GM21381 (cell line): ENCODE results near the gene SPINT3.

Experiments used
- ATAC-seq: cut with Tn5 transposase; IDR thresholded peaks from one replicate; pipeline ENCODE4 v1.9.1; 2021; ENCODE audit warnings: mild to moderate bottlenecking, moderate library complexity; ENCODE audit not compliant: unreplicated experiment

SPINT3 gene, protein sequence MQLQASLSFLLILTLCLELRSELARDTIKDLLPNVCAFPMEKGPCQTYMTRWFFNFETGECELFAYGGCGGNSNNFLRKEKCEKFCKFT

DNA sequence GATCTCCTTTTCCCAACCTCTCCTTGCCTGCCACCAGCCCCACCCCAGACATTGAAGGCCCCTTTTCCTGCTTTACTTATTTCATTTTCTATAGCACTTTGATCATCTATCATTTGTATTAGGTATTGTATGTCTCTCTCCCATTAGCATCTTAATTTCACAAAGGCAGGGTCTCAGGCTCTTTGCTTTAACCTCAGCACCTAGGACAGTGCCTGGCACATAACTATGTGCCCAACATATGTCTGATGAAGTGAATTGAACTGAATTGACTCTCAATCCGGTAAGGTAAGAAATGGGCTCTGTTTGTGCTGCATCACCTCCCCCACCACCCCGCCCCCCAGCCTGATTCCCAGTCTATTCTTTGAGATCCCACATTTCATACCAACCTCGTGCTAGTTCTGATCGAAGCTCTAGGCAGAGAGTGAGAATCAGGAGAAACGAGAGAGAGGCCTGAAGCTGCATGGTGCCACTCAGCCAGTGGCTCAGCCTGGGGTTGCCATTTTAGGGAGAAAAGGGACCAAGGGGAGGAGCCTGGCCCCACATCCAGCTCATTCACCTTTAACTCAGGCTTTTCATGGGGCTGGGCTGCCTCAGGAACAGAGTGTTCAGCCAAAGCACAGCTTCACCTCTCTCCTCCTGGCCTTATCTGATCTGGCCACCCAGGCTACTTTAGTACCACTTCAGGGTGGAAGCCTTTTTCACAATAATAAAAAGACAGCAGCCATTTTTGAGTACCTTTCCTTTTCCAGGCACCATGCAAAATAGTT is at the start of gene SPINT3:
TSS of gene SPINT3 (minus strand) at position 476 of the 767 bp plus-strand sequence. CDS start at position 462, 14 bp downstream.
- ATAC-seq: no peak

DNA sequence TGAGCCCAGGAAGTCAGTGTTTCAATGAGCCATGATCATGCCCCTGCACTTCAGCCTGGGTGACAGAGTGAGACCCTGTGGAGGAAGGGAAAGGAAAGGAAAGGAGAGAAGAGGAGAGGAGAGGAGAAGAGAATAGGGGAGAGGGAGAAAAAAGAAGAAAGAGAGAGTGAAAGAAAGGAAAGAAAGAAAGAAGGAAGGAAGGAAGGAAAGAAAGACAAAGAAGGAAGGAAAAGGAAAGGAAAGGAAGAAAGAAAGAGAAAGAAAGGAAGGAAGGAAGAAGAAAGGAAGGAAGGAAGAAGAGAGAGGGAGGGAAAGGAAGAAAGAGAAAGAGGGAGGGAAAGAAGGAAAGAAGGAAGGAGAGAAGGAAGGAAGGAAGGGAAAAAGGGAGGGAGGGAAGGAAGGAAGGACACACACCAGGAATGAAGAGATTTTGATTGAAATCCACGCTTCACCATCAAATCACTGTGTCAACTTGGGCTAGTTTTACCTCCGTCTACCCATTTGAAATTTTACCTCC is 49.4 kb upstream of the SPINT3 start:
- no peak for ATAC-seq

DNA sequence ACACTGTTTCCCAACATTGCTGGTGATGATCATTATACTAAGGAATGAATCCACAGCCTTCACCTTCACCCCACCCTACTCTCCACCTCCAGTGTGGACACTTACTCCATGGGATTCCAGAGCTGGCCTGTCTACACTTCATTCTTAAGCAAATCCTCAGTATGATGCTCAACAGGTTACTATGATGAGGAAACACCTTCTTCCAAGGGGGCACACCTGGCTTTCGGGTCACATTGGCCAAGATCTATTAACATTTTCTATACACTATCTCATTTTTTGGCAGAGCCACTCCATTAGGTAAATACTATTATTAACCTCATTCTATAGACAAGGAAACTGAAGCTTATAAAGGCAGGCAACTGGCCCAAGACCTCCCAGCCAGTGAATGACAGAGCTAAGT is 39.8 kb upstream of the SPINT3 start:
- no peak for ATAC-seq

DNA sequence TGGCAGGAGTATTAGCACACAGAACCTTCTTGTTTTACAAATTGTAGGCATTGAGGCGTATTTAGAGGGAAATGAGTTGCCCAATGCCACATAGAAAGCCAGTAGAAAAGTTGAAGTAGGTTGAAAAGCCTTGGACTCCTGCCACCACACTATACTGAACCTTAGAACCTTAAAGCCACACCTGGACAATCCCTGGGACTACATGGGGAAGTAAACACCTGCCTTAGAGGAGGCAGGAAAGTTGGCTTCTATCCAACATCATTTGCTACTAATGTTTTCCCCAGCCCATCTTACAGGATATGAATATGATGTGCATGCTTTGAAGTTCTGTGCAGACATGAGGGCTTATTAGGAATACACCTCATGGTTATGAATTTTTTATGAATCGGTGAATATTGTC is 37.0 kb upstream of the SPINT3 start:
- no peak for ATAC-seq

DNA sequence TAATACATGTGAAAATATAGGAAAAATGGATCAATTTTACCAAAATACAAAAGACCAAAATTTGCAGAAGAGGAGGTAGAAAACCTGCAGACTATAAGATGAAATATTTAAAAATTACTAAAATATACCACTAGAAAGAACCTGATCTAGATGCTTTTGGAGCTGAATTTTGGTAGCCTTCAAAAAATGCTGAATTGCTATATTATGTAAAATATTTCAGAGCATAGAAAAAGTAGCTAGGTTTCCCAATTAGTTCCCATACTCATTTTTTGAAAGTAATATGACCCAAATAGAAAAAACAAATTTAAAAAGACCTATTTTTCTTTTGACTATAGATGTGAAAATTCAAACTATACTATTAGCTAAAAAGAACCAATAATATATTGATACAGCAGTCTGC is 35.3 kb upstream of the SPINT3 start:
- ATAC-seq: no peak

DNA sequence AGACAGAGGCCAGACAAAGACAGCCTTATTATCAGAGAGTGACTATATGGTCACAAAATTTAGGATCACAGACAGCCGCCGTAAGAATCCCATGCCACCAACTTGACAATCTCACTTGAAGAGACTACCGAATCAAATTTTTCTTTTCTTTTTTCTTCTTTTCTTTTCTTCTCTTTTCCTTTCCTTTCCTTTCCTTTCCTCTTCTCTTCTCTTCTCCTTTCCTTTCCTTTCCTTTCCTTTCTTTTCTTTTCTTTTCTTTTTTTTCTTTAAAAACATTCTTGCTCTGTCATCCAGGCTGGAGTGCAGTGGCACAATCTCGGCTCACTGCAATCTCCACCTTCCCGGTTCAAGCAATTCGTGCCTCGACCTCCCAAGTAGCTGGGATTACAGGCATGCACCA is 33.0 kb upstream of the SPINT3 start:
- ATAC-seq: no peak

DNA sequence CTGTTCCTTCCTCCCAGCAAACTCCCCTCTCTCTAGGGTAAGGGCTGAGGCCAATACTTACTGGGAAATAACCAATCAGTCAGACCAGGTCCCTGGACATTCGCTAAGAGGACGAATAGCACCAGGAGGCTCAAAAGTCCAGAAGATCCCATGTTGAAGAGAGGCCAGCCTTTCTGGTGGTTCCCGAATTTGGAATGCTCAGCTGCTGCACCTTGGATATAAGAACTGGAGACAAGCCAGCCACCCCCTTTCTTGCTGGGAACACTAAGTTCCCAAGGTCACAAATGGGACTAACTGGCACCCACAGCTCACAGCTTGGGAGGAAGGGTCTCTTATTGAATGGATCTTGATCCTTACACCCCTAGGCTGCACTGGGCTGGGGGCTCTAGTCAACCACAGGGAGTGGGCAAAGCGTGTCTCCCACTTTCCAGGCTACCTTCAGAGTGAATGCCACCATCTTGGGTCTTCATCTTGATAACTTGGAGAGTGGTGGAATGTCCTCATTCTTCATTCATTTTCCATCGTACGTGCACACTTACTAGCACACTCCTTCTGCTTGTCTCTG is 31.9 kb upstream of the SPINT3 start, which contains the start of gene EPPIN:
TSS of gene EPPIN (minus strand) at position 196 of the 565 bp plus-strand sequence. CDS start at position 152, 44 bp downstream.
- ATAC-seq: no peak

DNA sequence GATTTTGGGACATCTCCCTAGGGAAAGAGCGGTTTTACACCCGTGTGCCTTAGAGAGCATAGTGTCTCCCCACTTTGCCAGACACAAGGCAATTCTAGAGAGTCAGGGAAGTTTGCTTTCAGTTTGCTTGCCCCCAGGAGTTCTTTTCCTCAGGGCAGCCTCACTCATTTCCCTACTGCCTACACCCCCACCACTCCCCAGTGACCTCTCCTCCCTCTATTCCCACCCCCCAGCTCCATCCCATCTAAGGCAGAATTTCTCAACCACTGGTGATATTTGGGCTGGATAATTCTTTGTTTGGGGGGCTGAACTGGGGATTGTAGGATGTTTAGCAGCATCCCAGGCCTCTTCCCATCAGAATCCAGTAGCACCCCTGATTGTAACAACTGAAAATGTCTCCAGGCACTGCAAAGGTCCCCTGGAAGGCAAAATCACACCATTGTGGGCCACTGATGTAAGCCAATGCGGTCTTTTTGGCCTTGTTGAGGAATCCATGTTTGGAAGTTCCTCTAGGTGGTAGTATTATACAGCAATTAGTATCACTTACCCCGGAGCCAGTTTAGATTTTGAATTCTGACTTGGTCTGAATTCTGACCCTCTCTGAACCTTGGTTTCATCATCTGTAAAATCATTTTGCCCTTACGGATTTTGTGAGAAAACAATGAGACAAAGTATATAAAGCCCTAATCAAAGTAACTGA is 30.5 kb upstream of the SPINT3 start:
- no peak for ATAC-seq

DNA sequence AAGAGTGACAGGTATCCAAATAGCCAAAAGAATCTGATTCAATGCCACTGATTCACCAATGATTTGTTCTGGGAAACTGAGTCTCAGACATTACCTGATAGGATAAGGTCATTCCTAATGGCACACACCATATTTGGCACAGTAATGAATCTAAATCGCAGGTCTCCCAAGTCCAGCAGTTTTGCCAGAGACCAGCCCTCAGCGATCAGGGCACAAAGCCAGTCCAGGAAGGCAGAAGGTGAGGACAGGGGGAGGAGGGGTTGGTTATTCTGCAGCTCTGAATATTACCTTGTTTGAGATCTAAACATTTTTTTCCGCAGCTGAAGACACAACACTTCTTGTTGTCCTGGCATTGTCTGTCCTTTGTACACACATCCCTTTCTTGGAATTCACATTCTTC is 29.9 kb upstream of the SPINT3 start:
- no peak for ATAC-seq

DNA sequence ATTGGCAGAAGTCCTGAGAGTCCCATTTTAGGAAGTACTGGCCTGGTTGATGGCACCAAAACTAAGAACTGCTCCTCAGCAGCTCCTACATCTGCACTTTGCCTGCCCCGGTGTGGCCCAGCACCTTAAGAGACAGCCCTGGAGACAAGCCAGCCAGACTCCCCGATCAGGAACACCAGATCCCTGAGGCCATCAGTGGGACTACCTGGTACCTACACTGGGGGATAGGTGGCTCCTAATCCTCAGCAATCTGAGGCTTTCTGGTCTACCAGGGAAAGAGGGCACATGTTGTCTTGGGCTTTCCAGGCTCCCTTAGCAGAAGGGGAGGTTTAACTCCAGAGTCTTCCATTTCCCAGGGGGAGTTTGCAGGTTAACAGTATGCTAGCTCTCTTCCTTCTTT is 24.0 kb upstream of the SPINT3 start, which contains the start of gene WFDC6:
TSS of gene WFDC6 (minus strand) at position 101 of the 400 bp plus-strand sequence. CDS start at position 26, 75 bp downstream.
- ATAC-seq: no peak

DNA sequence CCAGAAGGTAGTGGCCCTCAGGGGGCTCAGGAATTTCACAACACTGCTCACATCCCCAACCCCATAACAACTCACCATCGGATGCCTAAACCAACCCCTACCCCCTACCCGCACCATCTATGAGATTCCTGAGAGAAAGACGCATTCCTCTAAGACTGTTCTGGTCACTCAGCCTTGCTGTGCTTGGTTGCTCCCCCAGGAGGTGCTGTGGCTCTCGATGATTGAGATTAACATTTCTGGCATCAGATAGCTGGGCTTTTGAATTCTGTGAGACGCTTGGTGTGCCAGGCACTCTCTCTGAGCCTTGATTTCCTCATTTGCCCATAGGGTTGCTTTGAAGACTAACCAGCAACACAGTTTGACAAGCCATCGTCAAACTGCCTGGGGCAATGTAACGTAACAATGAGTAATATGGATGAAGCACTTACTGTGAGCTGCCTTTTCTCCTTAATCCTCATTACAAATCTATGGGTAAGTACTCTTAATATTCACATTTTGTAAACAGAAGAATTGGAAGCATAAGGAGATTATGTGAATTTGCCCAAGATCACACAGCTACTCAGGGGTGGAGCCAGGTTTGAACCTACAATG is 22.9 kb upstream of the SPINT3 start:
- no peak for ATAC-seq

DNA sequence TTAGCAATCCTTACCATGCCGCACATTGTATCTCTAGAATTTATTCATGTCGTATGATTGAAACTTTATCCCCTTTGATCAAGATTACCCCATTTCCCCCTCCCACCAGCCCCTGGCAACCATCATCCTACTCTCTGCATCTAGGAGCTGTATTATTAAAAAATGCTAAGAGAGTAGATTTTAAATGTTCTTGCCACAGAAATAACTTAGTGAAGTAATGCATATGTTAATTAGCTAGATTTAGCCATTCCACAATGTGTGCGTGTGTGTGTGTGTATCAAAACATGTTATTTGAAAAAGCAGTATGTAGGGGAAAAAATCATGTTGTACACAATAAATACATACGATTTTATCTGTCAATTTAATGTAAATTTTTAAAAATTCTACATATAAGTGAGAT is 11.9 kb upstream of the SPINT3 start:
- no peak for ATAC-seq

DNA sequence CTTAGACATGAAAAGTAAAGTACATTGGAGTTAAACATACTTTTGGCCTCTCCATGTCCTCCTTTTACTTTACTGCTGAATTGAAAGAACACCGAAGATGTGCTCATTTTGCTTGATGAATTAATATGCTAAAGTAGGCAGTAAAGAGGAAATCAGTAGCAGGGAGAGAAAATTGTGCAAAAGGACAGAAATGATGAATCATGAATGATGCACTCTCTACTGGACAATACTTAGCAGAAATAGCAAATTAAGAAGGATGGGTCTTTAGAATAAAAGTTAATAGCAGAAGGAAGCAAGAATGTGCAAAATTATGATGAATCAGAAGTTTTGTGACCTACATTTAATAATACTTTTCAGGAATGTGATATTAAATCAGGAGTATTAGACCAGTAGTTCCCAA is 8.4 kb upstream of the SPINT3 start:
- ATAC-seq: no peak

DNA sequence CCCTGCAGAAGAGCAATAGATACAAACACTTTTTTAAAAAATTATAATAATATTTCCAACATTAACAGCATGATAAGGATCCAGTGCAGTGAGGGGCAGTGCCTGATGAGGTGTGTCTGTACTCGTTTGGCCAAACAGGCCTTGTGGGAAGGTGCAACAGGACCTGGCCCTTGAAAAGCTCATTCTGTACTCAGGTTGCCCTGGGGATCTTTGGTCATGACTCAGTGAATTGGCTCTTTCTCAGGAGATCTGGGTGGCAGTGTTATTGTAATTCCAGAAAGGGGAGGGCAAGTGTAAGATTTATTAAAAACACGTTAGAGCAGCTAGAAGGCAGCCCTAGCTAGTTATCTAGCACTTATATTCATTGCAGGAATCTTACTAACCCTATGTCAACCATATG is 2.9 kb upstream of the SPINT3 start:
- ATAC-seq: no peak

DNA sequence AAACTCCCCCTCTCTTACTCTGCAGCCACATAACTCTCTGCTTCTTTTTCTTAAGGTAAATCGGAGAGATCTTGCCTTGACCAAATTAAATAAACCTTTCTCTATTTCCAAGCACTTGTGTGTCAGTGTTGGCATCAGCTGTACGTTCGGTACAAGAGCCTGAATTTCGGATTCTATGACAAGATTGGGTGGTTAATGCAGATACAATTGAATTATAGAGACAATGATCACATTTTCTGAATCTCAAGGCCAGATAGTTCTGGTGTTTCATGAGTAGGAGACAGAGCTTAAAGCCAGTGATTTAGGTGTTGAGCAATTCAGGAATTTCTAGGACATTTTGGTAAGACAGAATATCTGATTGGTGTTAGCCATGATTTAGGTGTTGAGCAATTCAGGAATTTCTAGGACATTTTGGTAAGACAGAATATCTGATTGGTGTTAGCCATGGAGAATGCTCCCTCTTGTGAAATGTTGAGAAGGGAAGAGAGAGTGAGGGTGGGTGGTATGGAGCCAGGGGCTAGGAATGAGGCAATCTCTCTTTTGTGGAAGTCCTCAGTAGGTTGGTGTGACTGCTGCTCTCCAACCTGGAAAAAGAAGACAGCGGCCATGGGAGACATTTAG is 5.1 kb downstream of the SPINT3 start:
- no peak for ATAC-seq

DNA sequence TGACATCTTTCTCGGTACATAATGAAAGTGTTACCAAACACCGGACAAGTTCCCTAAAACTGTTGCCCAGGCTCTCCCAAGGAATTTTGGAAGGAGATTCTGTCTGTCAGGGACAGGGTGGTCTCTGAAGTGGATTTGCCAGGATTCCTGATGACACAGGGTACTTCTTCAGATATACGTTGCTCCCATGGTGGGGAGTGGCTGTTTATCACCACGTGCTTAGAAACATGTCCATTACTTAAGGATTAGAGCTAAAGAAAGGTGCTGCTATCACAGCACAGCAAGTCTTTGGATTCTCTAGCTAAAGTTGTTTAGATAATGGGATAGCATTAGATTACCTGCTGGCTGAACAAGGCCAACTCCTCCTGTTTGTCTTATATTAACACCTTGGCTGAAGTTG is 6.3 kb downstream of the SPINT3 start:
- ATAC-seq: no peak

DNA sequence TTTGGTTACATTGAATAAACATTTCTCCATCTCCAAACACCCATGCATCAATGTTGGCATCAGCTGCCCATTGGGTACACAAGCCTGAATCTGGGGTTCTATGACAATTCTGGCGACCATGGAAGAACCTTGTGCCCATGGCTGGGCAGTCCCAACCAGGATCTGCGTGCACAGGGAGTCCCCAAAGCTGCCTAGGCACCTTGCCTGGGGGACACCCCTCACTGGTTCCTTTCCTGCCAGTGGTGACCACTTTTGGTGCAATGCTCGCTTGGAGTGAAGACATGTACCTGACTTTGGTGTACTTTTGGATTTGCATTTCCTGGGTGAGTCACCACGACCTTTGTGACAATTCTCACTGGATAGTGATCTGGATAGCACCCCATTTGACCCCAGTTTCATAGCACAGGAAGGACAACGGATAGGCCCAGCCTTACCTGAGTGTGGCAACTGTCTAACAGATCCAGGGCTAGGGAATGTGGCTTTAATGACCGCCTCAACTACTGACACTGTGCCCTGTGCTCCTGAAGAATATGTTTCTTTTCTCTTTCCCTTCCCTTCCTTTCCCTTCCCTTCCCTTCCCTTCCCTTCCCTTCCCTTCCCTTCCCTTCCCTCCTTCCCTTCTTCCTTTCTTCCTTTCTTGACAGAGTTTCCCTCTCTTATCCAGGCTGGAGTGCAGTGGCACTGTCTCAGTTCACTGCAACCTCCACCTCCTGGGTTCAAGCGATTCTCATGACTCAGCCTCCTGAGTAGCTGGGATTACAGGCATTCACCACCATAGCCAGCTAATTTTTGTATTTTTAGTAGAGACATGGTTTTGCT is 7.1 kb downstream of the SPINT3 start:
- no peak for ATAC-seq

DNA sequence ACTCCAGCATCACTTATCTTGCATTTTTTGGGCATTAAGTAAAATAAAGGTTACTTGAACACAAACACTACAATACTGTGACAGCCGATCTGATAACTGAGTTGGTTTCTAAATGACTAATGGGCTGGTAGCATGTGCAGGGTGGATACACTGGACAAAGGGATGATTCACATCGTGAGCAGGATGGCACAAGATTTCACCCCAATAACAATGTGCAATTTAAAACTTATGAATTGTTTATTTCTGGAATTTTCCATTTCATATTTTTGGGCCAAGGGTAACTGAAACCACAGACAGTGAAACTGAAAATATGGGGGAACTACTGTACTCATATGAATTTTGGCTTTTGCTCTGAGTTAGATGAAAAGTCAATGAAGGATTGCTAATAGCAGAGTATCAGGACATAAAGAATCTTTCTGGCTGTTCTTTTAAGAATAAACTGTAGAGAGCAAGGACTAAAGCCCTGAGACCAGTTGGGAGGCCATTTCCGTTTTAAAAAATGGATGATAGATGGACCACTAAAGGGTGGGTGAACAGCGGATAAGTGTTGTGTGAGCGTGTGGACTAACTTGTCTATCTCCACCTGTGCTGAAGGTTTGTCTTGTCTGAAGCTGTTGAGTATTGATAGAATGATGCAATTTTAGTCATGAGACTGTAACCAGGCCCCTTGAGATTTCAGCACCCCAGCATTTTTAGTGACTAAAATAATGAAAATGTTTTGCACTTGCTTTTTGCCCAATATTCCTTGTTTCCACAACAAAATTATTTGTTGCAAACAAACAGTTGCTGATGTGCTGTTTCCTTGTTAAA is 8.2 kb downstream of the SPINT3 start:
- no peak for ATAC-seq

DNA sequence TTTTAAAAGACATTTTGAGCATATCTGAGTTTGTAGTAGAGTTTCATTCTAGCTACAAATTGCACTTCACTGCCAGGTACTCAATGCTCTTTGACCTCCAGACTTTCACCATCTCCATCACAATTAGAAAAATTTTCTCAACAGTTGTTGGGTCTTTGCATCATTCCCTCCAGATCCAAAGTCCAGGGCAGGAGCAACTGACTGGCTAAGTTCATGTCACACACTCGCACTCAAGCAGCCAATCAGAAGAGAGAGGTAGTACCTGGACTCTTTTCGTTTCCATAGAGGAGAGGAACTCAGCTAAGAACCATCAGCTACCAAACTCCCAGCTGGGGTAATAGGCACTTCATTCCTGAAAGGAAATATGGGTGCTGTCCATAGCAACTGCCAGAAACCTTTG is 9.0 kb downstream of the SPINT3 start:
- no peak for ATAC-seq
